SU-DHL-6 (cell line): ENCODE results near the gene WDR90.

Source experiments
- EZH2phosphoT487 ChIP-seq: fragments of 200-600 bp; sonication (generic), shearing (Covaris generic); conservative IDR thresholded peaks from 2 replicates; pipeline ENCODE4 v1.6.1; 2018; ENCODE audit warnings: mild to moderate bottlenecking, antibody characterized with exemption, low read length, moderate library complexity, mixed read lengths
- TF ChIP-seq, protein P1 (sequence below): fragments of 200-600 bp; sonication (generic); IDR thresholded peaks from one replicate; pipeline ENCODE4 v1.5.1; 2017; ENCODE audit warnings: antibody characterized with exemption, mild to moderate bottlenecking, low read length, moderate library complexity; ENCODE audit not compliant: insufficient read depth, poor library complexity, severe bottlenecking

DNA sequence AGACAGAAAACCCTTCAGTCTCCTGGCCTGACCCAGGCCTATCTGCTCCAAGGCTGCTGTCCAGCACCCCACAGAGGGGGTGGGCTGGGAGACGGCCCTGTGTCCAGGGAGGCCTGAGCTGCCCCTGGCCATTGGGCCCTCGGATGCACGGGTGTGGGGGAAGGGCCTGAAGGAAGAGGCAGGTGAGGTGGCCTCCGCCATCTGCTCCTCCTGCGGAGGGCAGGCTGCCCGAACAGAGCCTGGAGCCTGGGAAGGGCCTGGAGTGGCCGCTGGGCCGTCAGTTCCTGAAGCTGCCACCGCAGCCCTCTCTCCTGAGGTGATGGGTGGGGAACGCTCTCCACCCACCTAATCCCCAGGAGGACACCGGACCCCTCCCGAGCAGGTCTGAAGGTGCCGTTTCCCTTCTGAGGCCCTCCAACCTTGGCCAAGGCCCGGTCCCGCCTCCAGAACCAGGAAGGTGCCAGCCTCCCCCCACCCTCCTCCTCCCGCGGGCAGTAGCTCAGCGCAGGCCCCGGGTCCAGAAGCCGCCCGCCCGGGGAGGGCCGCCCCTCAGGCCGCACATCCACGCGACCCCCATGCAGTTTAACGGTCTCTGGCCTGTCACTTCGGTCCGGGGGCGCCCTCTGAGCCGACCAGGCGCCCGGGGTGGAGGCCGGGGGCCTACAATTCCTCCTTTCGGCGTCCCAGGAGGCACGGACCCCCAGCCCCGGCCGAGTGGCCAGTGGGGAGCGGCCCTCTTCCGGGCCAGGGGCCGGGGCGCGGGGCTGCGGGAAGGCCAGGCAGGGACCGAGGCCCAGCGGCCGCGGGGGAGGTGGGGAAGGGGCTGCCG lies 55.6 kb downstream of the WDR90 start:
- TF ChIP-seq, protein P1, sequence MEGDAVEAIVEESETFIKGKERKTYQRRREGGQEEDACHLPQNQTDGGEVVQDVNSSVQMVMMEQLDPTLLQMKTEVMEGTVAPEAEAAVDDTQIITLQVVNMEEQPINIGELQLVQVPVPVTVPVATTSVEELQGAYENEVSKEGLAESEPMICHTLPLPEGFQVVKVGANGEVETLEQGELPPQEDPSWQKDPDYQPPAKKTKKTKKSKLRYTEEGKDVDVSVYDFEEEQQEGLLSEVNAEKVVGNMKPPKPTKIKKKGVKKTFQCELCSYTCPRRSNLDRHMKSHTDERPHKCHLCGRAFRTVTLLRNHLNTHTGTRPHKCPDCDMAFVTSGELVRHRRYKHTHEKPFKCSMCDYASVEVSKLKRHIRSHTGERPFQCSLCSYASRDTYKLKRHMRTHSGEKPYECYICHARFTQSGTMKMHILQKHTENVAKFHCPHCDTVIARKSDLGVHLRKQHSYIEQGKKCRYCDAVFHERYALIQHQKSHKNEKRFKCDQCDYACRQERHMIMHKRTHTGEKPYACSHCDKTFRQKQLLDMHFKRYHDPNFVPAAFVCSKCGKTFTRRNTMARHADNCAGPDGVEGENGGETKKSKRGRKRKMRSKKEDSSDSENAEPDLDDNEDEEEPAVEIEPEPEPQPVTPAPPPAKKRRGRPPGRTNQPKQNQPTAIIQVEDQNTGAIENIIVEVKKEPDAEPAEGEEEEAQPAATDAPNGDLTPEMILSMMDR: no peak
- TF ChIP-seq EZH2phosphoT487: no peak
